ENCODE measurements around the gene GBE1.
A peak's percentile ranks its signal among the peaks of the same experiment; 100 is the strongest.
"Not testable (repeated sequence)": the region's sequence is repeated elsewhere in the genome, so short reads cannot be mapped to it uniquely, and the experiment has no call there.

Gene GBE1

DNA sequence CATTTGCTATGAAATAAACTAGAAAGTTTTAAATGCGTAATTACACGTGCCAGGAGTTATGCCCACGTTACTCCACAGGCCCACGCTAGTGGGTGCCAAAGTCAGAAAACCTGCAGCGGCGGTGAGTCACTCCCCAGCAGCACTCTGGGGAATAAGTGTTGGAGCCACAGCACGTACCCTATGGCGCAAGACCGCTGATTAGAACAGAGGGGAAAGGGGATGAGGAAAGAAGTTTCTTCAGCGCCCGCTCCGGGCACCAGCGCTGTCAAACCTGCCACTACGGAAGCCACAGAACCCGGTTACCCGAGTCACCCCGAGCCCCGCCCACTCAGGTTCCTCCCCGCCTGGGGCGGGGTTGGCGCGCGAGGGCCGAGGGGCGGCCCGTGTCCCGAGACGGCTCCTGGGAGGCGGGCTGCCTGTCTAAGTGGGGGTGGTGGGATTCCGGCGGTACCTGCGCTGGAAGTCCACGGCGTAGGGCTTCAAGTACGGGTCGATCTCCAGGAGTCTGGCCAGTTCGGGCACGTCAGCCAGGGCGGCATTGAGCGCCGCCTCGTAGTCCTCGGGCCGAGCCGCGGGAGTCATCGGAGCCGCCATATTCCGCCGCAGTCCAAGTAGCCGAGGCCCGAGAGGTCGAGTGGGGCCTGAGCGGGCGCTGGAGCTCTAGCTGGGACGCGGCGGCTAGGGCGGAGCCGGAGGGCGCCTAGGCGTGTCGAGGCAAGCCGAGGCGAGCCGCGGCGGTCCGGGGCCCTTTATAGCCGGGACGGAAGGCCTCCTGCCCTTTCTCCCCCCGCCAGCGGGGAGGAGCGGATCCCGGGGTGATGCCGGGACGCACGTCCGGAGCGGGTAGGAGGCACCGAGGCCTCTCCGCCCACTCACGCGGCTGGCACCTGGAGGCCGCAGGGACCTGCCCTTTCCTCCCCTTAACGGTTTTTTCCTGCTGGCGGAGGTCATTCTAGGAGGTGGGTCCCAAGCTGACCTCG lies at the start of gene GBE1:
Gene GBE1, minus strand, starts transcription at position 722 of the 980 bp plus-strand sequence. Its CDS starts 128 bp downstream, at position 594.
- peak; percentile 89 for DNase-seq

GRCh38 chr3:81808900-81809299 lies 47.5 kb upstream of the GBE1 start:
- DNase-seq: no peak

DNA sequence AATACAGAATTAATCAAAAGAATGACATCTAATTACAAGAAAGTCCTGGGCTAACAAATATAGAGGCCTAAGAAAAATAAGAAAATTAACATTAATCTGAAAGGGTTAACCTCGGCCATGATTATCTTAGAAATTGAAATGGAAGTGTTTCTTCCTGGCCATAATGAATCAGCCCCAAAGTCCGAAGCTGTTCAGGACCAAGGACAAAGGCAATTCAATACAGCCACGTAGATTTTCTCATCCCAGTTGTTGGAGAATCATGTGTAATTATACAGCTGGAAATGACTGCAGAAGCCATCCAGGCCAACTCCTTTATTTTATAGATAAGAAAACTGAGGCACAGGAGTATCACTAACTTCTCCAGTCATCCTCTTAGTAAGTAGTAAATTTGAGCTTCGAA lies 38.0 kb upstream of the GBE1 start:
- DNase-seq: no peak

DNA sequence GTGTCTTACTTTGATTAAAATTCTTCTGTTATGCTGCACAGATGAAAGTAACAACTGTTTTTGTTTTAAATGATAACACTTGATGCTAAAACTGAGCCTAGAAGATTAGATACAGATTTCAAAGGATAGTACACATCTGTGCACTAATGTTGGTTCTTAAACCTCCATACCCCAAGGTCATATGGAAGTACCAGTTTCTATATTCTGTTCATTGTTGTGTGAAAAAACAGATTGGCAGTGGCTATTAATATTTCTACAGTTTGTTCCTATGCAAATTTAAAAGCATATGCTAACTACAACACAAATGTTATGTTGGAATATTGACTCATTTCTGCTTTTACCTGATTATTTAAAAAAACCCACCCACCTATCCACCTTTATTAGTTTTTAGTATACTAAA lies 32.0 kb upstream of the GBE1 start:
- DNase-seq: no peak

DNA sequence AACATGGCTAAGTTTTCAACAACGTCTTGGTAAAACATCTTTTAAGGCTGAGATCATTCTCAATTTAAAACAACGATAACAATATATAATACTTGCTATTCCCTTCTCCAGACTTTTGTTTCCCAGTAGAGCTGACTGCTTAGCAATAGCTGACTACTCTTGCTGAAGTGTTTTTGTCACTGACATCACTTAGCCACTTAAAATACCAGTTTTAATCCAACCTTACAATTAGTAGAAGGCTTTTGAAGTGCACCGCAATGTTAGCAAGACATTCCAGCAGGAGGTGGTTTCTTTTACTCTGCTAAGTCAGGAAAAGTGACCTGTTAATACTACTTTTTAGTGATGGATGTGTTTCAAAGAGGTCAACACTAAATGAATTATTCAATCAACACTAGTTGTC lies 28.7 kb upstream of the GBE1 start:
- DNase-seq: no peak

DNA sequence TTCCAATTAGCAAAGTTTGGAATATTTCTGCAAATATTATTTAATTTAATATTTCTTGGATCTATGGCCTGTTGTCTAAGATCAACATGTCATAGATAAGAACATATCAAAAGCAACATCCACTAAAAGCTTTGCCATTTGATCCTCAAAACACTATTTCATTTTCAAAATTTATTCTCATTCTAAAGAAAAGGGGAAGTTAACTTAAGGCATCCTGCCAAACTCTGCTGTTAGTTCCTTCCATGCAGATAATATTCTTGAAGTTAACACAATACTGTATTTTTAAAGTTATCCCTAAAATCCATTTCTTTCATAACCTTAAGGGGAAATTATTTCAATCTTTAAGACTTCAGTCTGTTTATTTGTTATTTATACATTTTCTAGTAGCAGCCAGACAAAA lies 28.2 kb upstream of the GBE1 start:
- no peak for DNase-seq

GRCh38 chr3:81788610-81789009 lies 27.2 kb upstream of the GBE1 start:
- no peak for DNase-seq

DNA sequence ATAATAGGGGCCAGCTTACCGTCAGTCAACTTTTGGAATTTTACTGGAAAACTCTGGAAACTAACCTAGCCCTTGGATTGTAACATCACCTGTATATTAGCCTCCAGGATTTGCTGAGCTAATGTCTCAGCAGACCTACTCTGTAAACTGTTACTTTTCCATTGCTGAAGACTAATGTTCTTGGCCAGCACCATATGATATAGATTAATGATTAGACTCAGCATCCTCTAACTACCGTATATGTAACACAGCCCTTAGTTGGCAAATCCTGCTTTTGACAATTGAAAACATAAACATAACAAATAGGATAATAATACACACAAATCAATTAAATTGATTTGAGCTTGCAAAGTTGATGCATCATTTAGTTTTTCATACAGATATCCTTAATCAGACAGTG lies 26.6 kb upstream of the GBE1 start:
- no peak for DNase-seq

- DNase-seq: no peak
Measured at GRCh38 chr3:81782585-81782984, 21.1 kb upstream of the GBE1 start.

GRCh38 chr3:81778678-81779182 lies 17.3 kb upstream of the GBE1 start:
- DNase-seq: no peak

DNA sequence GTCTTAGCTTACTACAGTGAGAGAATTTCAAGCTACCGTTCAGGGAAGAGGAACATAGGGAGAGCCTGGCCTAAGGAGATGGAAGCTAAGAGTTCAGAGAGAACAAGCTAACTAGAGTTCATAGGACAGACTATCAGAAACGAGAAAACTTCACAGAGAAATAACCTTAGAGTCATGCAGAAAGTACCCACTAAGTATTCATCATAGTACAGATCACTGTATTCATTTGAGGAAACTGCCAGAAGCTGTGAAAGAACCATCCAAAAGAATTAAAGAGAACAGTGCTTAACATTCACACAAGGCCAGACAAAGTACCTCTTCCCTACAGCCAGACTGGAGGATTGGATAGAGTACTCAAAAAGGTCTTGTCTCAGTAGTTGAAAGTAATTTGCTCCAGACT lies 15.2 kb upstream of the GBE1 start:
- DNase-seq: no peak

GRCh38 chr3:81770710-81771109 lies 9.3 kb upstream of the GBE1 start:
- no peak for DNase-seq

DNA sequence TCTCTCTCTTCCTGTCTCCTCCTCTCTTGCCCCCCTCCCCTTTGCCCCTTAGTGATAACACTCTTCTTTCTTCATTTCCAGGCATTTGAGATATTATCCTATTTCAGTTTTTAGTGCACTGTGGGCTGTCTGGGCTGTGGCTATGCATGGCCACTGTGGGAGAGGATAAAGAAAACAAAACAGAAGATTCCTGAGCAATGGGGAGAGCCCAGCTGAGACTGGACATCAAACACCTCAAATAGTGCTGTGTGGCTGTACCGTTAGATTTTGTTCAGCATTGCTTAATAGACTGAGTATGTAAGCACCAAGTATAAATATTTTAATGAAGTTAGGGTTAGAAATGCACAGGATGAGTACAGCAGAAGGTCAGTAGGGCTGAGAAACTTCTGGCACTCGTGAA lies 7.9 kb upstream of the GBE1 start:
- no peak for DNase-seq

DNA sequence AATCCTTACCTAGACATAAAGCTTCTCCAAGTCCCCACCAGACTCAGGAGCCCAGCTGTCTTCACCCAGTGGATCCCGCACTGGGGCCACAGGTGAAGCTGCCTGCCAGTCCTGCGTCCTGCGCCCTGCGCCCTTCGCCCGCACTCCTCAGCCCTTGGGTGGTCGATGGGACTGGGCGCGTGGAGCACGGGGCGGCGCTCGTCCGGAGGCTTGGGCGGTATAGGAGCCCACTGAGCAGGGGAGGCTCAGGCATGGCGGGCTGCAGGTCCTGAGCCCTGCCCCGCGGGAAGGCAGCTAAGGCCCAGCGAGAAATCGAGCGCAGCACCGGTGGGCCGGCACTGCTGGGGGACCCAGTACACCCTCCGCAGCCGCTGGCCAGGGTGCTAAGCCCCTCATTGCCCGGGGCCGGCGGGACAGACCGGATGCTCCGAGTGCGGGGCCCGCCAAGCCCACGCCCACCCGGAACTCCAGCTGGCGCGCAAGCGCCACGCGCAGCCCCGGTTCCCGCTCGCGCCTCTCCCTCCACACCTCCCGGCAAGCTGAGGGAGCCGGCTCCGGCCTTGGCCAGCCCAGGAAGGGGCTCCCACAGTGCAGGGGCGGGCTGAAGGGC lies 5.9 kb upstream of the GBE1 start:
- DNase-seq: not testable (repeated sequence)

- DNase-seq: no peak
Measured at GRCh38 chr3:81765400-81765799, 4.0 kb upstream of the GBE1 start.

GRCh38 chr3:81764665-81765064 lies 3.2 kb upstream of the GBE1 start:
- DNase-seq: no peak

DNA sequence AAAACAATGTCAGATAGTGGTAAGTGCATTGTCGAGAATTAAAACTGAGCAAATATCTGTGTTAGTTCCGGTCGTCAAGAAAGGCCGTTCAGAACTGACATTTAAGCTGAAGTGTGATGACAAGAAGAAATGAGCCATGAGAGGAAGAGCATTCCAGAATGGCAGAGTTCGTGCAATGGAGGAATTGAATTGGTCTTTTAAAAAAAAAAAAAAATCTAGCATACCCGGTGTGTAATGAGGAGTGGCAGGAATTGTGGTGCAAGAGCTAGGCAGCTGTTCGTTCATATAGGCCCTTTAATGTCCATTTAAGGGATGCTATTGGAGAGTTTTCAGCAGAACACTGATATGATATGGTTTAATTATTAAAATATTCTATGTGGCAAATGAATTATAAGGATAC lies 2.6 kb upstream of the GBE1 start:
- DNase-seq: no peak

DNA sequence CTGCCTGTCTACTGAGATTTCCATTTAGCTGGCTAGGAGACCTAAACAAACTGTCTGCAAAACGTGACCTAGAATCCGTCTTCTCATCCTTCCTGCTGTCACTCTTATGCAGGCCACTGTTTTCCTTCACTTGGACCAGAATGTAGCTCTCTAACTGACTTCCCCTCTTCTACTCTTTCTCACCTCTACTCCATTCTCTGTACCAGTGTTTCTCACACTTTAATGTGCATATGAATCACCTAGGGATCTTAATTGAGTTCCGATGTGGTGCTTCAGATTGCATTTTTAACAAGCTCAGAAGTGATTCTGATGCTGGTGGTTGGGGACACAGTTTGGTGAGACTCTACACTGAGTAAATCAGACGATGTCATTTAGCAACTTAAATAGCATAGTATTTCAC lies 1.6 kb upstream of the GBE1 start:
- DNase-seq: no peak

GRCh38 chr3:81761904-81762580 lies 597 bp upstream of the GBE1 start:
- DNase-seq: no peak

DNA sequence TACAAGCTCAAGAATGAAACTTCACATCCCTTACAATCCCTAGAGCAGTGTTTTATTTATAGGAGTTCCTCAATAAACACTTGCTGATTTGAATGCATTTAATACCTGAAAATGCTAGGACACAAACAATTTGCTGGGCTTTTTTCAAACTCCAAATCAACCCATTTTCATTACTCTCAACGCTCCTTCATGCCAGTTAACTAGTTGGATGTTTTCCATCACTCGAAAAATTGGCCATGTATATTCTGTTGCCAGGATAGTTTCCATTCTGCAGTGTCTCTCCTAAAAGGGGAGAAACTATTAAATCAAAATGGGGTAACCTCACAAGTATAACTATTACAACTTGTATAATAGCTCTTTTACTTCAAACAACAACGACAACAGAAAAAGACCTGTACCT lies 1.2 kb downstream of the GBE1 start:
- DNase-seq: no peak

- DNase-seq: not testable (repeated sequence)
Measured at GRCh38 chr3:81758771-81759170, 2.7 kb downstream of the GBE1 start.

- DNase-seq: no peak
Measured at GRCh38 chr3:81758275-81758674, 3.2 kb downstream of the GBE1 start.

- DNase-seq: no peak
Measured at GRCh38 chr3:81753416-81754027, 7.9 kb downstream of the GBE1 start.

Measured in stimulated activated CD4-positive, alpha-beta T cell treated with anti-CD3 and anti-CD28 coated beads, Interleukin-4, amount 100 ng/mL, for 24 hours (primary cell).